ENCODE data around the gene CPNE4.
"Not testable (repeated sequence)": the region's sequence is repeated elsewhere in the genome, so short reads cannot be mapped to it uniquely, and the experiment has no call there.

Gene CPNE4

GRCh38 chr3:131502530-131503319 lies 532.1 kb downstream of the CPNE4 start, which contains the start of gene MRPL3:
MRPL3 (minus strand) TSS chr3:131502971; CDS start chr3:131502821, 150 bp downstream.
- Mint-ChIP-seq H3K36me3 (ENCODE audit: insufficient read depth) (peaks cover 14% of the 10 kb centered on the region), H3K9me3 (no peaks in the 10 kb centered on the region), H3K4me3 (peak within 1 kb of the TSS; percentile 99), H3K27ac (peak within 1 kb of the TSS; percentile 99), H3K4me1 (ENCODE audit: low read depth in 2 of 2) (peaks cover 17 to 24% of the 10 kb centered on the region in 2 donors), H3K27me3 (no peaks in the 10 kb centered on the region)
- DNase-seq (peak; percentile 78 to 81 (median 81)), ATAC-seq (replicated peaks) (peak; percentile 92)

DNA sequence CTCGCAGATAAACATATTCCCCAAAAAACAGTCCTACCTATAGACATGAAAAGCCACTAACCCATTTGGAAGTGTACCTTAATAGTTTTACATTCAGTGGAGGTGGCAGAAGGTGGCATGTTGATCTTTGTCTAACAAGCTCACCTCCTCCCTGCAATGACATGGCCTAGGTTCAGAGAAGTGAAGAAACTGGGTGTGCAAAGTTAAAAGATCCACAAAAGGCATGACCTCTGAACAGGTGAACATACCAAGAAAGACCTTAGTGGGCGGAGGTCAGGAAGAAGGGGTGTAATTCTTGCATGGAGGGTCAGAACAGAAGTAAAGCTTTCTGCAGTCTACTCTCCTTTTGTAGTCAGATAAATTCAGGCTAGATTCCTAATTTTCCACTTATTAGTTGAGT lies 532.9 kb downstream of the CPNE4 start:
- H3K27ac Mint-ChIP-seq = peak overlapping the region; percentile 99
- DNase-seq (no peak), ATAC-seq (replicated peaks) (no peak)
- peaks cover 17 to 26% of the 10 kb centered on the region in 2 donors for H3K4me1 Mint-ChIP-seq (ENCODE audit: low read depth in 2 of 2)
- H3K27me3 Mint-ChIP-seq = no peaks in the 10 kb centered on the region
- H3K9me3 Mint-ChIP-seq = no peaks in the 10 kb centered on the region
- H3K4me3 Mint-ChIP-seq = peak overlapping the region; percentile 99
- H3K36me3 Mint-ChIP-seq (ENCODE audit: insufficient read depth) = peaks cover 22% of the 10 kb centered on the region

DNA sequence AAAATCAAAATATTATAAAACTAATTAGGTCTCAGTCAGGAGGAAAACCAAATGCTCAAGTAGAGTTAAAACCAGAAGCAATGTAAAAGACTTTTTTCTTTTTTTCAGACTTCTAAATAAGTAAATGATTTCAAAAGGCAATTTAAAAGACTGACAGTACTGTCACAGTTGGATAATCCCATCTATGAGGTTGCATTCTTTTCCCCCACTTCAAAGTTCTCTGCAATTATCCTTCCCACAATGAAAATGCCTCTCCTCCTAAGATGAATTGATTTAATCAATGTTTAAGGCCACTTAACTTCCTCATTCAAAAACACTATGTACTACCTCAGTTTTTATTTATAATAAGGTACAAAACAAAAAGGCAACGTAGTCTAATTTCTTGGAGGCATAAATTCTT lies 540.1 kb downstream of the CPNE4 start:
- Mint-ChIP-seq H3K4me3 (no peak overlapping the region), H3K27me3 (no peaks in the 10 kb centered on the region), H3K4me1 (ENCODE audit: low read depth in 2 of 2) (peaks cover 9 to 24% of the 10 kb centered on the region in 2 donors), H3K36me3 (ENCODE audit: insufficient read depth) (peaks cover 29% of the 10 kb centered on the region), H3K9me3 (no peaks in the 10 kb centered on the region), H3K27ac (no peak overlapping the region)
- no peak for DNase-seq
- no peak for ATAC-seq (replicated peaks)

DNA sequence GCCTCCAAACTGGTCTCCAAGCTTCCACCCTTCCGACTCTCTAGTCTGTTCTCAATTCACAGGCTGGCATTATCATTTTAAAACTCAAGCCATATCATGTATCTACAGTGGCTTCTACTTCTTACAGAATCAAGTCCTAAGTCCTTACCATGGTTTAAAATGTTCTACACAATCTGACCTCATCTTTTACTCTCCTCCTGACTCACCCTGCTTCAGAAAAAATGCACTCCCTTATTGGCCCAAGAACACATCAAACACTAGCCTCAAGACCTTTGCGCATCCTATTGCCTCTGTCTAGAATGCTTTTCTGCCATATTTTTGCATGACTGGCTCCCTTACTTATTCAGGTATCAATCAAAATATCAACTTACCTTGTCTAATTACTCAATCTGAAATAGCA lies 543.0 kb downstream of the CPNE4 start:
- Mint-ChIP-seq H3K36me3 (ENCODE audit: insufficient read depth) (peaks cover 19% of the 10 kb centered on the region), H3K27ac (no peak overlapping the region), H3K4me1 (ENCODE audit: low read depth in 2 of 2) (peaks cover 9 to 23% of the 10 kb centered on the region in 2 donors), H3K27me3 (no peaks in the 10 kb centered on the region), H3K9me3 (no peaks in the 10 kb centered on the region), H3K4me3 (no peak overlapping the region)
- ATAC-seq (replicated peaks) = no peak
- no peak for DNase-seq

GRCh38 chr3:131491084-131491483 lies 543.7 kb downstream of the CPNE4 start:
- H3K36me3 Mint-ChIP-seq (ENCODE audit: insufficient read depth) = peaks cover 22% of the 10 kb centered on the region

GRCh38 chr3:131486545-131486944 lies 548.3 kb downstream of the CPNE4 start:
- not testable (repeated sequence) for ATAC-seq (replicated peaks); H3K27me3 Mint-ChIP-seq; H3K9me3 Mint-ChIP-seq; H3K27ac Mint-ChIP-seq; DNase-seq
- H3K4me3 Mint-ChIP-seq = peak overlapping the region in 1 of 2 donors; percentile 33
- peaks cover 3 to 24% of the 10 kb centered on the region in 2 donors for H3K4me1 Mint-ChIP-seq (ENCODE audit: low read depth in 2 of 2)
- H3K36me3 Mint-ChIP-seq (ENCODE audit: insufficient read depth) = peaks cover 29% of the 10 kb centered on the region

More at GRCh38 chr3:131491084-131491483, 543.7 kb downstream of the CPNE4 start:
- ATAC-seq (replicated peaks) (no peak), DNase-seq (no peak)
- no peak overlapping the region for H3K27ac Mint-ChIP-seq
- H3K27me3 Mint-ChIP-seq = no peaks in the 10 kb centered on the region
- no peaks in the 10 kb centered on the region for H3K9me3 Mint-ChIP-seq
- no peak overlapping the region for H3K4me3 Mint-ChIP-seq
- H3K4me1 Mint-ChIP-seq (ENCODE audit: low read depth in 2 of 2) = peaks cover 13 to 23% of the 10 kb centered on the region in 2 donors

DNA sequence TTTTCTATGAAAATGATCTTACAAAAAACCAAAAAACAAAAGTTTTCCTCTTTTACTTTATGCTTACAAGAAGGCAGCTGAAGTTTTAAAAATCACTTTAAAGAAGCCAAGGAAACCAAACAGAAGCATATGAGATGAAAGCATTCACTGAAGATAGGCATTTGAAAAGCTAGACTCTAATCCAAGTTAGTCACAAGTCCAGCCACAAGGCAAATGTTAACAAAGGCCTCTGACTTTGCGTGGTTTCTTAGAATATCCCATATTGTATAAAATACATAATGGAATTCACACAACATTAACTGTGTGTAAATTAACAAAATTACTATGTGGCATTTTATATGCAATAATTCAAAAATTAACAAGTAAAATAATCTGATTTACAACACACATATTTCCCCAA lies 549.7 kb downstream of the CPNE4 start:
- Mint-ChIP-seq H3K9me3 (no peaks in the 10 kb centered on the region), H3K27me3 (no peaks in the 10 kb centered on the region), H3K36me3 (ENCODE audit: insufficient read depth) (peaks cover 30% of the 10 kb centered on the region), H3K27ac (no peak overlapping the region), H3K4me1 (ENCODE audit: low read depth in 2 of 2) (peaks cover 3 to 24% of the 10 kb centered on the region in 2 donors), H3K4me3 (no peak overlapping the region)
- DNase-seq (no peak), ATAC-seq (replicated peaks) (no peak)

- Mint-ChIP-seq H3K4me3 (no peak overlapping the region), H3K27ac (no peak overlapping the region), H3K27me3 (no peaks in the 10 kb centered on the region), H3K9me3 (no peaks in the 10 kb centered on the region), H3K36me3 (ENCODE audit: insufficient read depth) (peaks cover 35% of the 10 kb centered on the region), H3K4me1 (ENCODE audit: low read depth in 2 of 2) (peaks cover 3 to 24% of the 10 kb centered on the region in 2 donors)
- ATAC-seq (replicated peaks) = no peak
- no peak for DNase-seq
Observed at GRCh38 chr3:131484496-131485111, 550.2 kb downstream of the CPNE4 start.

All from effector memory CD8-positive, alpha-beta T cell (primary cell).